A673 (cell line): ENCODE measurements around the gene ENTPD6. TPM values are rescaled to one million over a fixed set of nuclear protein-coding genes. Genes with fewer than 3 reads are reported as not detected.

Source experiments
- BruUV-seq: library from RNA; stranded (reverse); fragments of 400-500 nt; replicated peaks from 2 replicates; lab custom pipeline; 2021; lab: Mats Ljungman, UMichigan
- CTCF ChIA-PET: fragments of 300-600 bp; sonication (Branson Sonifier 250); formaldehyde crosslinking; loops from one replicate; lab custom pipeline; 2022; ENCODE audit warnings: antibody characterized with exemption; lab: Charles Lee
- POLR2A ChIA-PET: fragments of 300-600 bp; sonication (Branson Sonifier 250); formaldehyde crosslinking; loops from one replicate; lab custom pipeline; 2022; ENCODE audit warnings: antibody characterized with exemption; ENCODE audit not compliant: low non-redundant PET; lab: Charles Lee
- DNase-seq: peaks from one replicate; pipeline ENCODE4 v3.0.0-alpha.2; 2015; ENCODE audit warnings: low spot score
- H3K27ac ChIP-seq: fragments of 200-600 bp; sonication (generic); 2 replicates; pipeline ENCODE4 v1.5.1; 2016; ENCODE audit warnings: mixed run types, low read depth, mild to moderate bottlenecking, mixed read lengths, antibody characterized with exemption, low read length; ENCODE audit not compliant: poor library complexity, severe bottlenecking
- H3K27me3 ChIP-seq: fragments of 200-600 bp; sonication (generic); replicated peaks from 2 replicates; pipeline ENCODE4 v1.6.1; 2017; ENCODE audit warnings: mixed run types, low read depth, mild to moderate bottlenecking, mixed read lengths, antibody characterized with exemption, low read length; ENCODE audit not compliant: insufficient read depth, poor library complexity
- H3K36me3 ChIP-seq: fragments of 200-600 bp; sonication (generic); 2 replicates; pipeline ENCODE4 v1.6.1; 2016; ENCODE audit warnings: mixed run types, mild to moderate bottlenecking, mixed read lengths, antibody characterized with exemption, low read length; ENCODE audit not compliant: insufficient read depth, poor library complexity, severe bottlenecking
- H3K4me1 ChIP-seq: fragments of 200-600 bp; sonication (generic); 2 replicates; pipeline ENCODE4 v1.6.1; 2017; ENCODE audit warnings: mixed run types, mild to moderate bottlenecking, mixed read lengths, antibody characterized with exemption, low read length; ENCODE audit not compliant: insufficient read depth, poor library complexity, severe bottlenecking
- H3K4me3 ChIP-seq: fragments of 200-600 bp; sonication (generic); 2 replicates; pipeline ENCODE4 v1.5.1; 2016; ENCODE audit warnings: low read depth, mixed run types, mild to moderate bottlenecking, mixed read lengths, low read length; ENCODE audit not compliant: poor library complexity, severe bottlenecking
- H3K9me3 ChIP-seq: fragments of 200-600 bp; sonication (generic); 2 replicates; pipeline ENCODE4 v1.6.1; 2016; ENCODE audit warnings: mixed run types, low read depth, mild to moderate bottlenecking, mixed read lengths, antibody characterized with exemption, low read length; ENCODE audit not compliant: poor library complexity, severe bottlenecking
- CTCF ChIP-seq: fragments of 300-800, 200-600 bp; sonication (generic); conservative IDR thresholded peaks from 2 replicates; pipeline ENCODE4 v1.5.1; 2017; ENCODE audit warnings: low read depth, mild to moderate bottlenecking, antibody characterized with exemption, low read length, moderate library complexity, mixed read lengths
- EZH2 ChIP-seq: fragments of 200-600 bp; sonication (generic); IDR thresholded peaks from 2 replicates; pipeline ENCODE4 v1.6.1; 2017; ENCODE audit warnings: borderline replicate concordance, low read depth, mild to moderate bottlenecking, mixed read lengths, antibody characterized with exemption, low read length; ENCODE audit not compliant: poor library complexity, severe bottlenecking
- intact Hi-C: fragments of 100-400 bp; cut with micrococcal nuclease; formaldehyde crosslinking; loops from one replicate; pipeline ENCODE4 v1.10.0; 2022; ENCODE audit not compliant: unreplicated experiment
- total RNA-seq: library from RNA; stranded (reverse); gene quantifications from 2 replicates; pipeline ENCODE4 v1.2.3, GENCODE V29; 2021

The ENTPD6 gene
- total RNA-seq, 1 experiment from 2014 or later = 50.2 TPM

DNA sequence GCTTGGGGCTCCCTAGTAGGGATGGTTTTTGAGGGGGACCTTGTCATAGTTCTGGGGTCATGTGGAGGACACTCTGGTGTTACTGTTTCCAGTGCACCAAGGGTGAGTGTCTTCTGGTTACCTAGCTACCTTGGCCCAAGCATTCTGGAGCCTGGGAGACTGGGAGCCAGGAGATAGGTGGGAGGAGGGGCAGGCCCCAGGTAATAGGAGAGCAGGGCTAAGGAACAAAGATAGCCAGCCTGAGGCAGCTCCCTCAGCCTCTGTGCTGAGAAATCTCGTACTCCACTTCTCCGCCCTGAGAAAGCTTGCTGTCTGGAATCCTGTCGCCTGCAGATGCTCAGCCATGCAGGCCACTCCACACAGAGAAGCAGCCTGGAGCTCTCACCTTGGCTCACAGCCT lies 8.3 kb upstream of the ENTPD6 start:
- BruUV-seq = no TSS peak
- Histone ChIP-seq H3K4me3 (no peak overlapping the region), H3K36me3 (no peaks in the 10 kb centered on the region), H3K27ac (no peak overlapping the region), H3K9me3 (peaks cover 4% of the 10 kb centered on the region), H3K27me3 (peaks cover 50% of the 10 kb centered on the region), H3K4me1 (no peaks in the 10 kb centered on the region)
- POLR2A ChIA-PET = no interaction called here
- intact Hi-C loops = no loop called here
- CTCF ChIA-PET = no interaction called here
- TF ChIP-seq CTCF (no peak), EZH2 (no peak)
- no peak for DNase-seq

DNA sequence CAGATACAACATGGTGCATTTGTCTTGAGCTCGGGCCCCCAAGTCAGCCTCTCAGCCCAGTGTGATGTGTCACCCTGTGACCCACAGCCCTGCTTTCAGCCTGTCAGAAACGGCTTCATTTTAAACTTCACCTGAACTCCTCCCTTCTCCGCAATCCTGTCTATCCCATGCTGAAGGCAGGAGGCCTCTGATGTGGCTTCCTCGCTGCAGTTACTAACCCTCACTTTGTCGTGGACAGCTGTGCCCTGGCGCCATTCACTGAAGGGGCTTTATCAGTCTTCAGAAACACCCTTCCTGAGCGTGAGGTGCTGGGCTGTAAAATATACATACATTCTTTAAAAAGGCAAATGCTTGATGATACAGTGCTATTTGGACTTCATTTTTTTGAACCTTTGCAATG lies 7.9 kb upstream of the ENTPD6 start:
- TF ChIP-seq EZH2 (no peak), CTCF (no peak)
- Histone ChIP-seq H3K27ac (no peak overlapping the region), H3K9me3 (peaks cover 4% of the 10 kb centered on the region), H3K27me3 (peaks cover 50% of the 10 kb centered on the region), H3K4me1 (no peaks in the 10 kb centered on the region), H3K36me3 (no peaks in the 10 kb centered on the region), H3K4me3 (no peak overlapping the region)
- ChIA-PET POLR2A (no interaction called here), CTCF (no interaction called here)
- intact Hi-C loops = no loop called here
- no peak for DNase-seq
- BruUV-seq = no TSS peak

DNA sequence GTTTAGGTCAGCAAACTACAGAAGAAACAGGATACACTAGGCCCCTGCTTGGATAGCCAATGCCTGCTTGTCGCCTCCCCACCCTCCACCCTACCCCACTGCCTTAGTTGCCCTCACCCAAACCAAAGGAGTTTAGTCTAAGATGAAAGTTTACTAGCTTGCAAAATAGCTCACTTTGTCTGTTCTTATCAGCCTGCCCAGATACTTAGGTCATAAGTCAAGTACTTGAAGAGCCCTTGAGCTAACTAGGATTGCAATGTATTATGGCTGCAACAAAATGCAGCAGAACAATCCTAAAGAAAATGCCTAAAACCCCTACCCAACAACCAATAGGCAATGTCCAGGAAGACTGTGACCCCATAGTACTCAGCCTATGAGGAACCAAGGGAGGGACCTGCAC lies 7.3 kb upstream of the ENTPD6 start:
- ChIA-PET CTCF (no interaction called here), POLR2A (no interaction called here)
- H3K27me3 ChIP-seq = peaks cover 50% of the 10 kb centered on the region
- no peak overlapping the region for H3K4me3 ChIP-seq
- no peaks in the 10 kb centered on the region for H3K4me1 ChIP-seq
- H3K27ac ChIP-seq = no peak overlapping the region
- intact Hi-C loops = no loop called here
- no peak for TF ChIP-seq CTCF
- TF ChIP-seq EZH2 = no peak
- BruUV-seq = no TSS peak
- H3K9me3 ChIP-seq = peaks cover 4% of the 10 kb centered on the region
- DNase-seq = no peak
- no peaks in the 10 kb centered on the region for H3K36me3 ChIP-seq
